Uterus (tissue), 4 donors: ENCODE measurements around the gene FAM240A. TPM values are rescaled to one million over a fixed set of nuclear protein-coding genes. Genes with fewer than 3 reads are reported as not detected.

Source experiments
- DNase-seq, 2 donors: peaks; one replicate each; pipeline ENCODE4 v3.0.0-alpha.2; 2019 to 2020
- H3K27ac ChIP-seq, 2 donors: fragments of 200-600 bp; sonication (generic); 1 replicate in 1 of 2; 2 replicates in 1 of 2; pipeline ENCODE4 v1.5.1; 2016 to 2018
- H3K27me3 ChIP-seq, 2 donors: fragments of 200-600 bp; sonication (generic); one replicate each; pipeline ENCODE4 v1.5.1; 2018 to 2019; ENCODE audit warnings: control low read depth in 1 of 2
- H3K36me3 ChIP-seq, 2 donors: fragments of 200-600 bp; sonication (generic); one replicate each; pipeline ENCODE4 v1.5.1; 2019; ENCODE audit warnings: control low read depth in 1 of 2
- H3K4me1 ChIP-seq, 2 donors: fragments of 200-600 bp; sonication (generic); one replicate each; pipeline ENCODE4 v1.5.1; 2018 to 2019; ENCODE audit warnings: control low read depth in 1 of 2
- H3K4me3 ChIP-seq, 2 donors: fragments of 200-600 bp; sonication (generic); 1 replicate in 1 of 2; 2 replicates in 1 of 2; pipeline ENCODE4 v1.5.1; 2018 to 2019; ENCODE audit warnings: mild to moderate bottlenecking in 1 of 2
- H3K9me3 ChIP-seq, 2 donors: fragments of 200-600 bp; sonication (generic); one replicate each; pipeline ENCODE4 v1.5.1; 2019; ENCODE audit warnings: control low read depth in 1 of 2
- POLR2A ChIP-seq, 2 donors: fragments of 450-650 bp; IDR thresholded peaks; one replicate each; pipeline ENCODE4 v1.6.1; 2016; ENCODE audit warnings: antibody characterized with exemption in 2 of 2, mild to moderate bottlenecking in 1 of 2, moderate library complexity in 1 of 2
- intact Hi-C: fragments of 100-400 bp; cut with DNase I; formaldehyde crosslinking; loops from one replicate; pipeline ENCODE4 v1.15.1; 2023; ENCODE audit warnings: low total_unique reads
- total RNA-seq, 4 donors: library from RNA; depleted of rRNA in 3 of 4; stranded (reverse); fragments of >200 nt in 3 of 4; gene quantifications; one replicate each; pipeline versions ENCODE4 v1.1.0 to v1.2.4, GENCODE V29; 2014 to 2023
- TF ChIP-seq, protein P1 (sequence below), 4 experiments: fragments of 200-600 bp in 2 of 4; fragments of 450-650 bp in 2 of 4; sonication (generic) in 2 of 4; IDR thresholded peaks; one replicate each; pipeline ENCODE4 v1.5.1; 2016 to 2019; ENCODE audit warnings: antibody characterized with exemption in 4 of 4, mild to moderate bottlenecking in 2 of 4, moderate library complexity in 1 of 4
- donor health status: DM: yes; HTN: yes; CAD: no.

The FAM240A gene
- total RNA-seq, 4 donors from 2014 or later = not detected

DNA sequence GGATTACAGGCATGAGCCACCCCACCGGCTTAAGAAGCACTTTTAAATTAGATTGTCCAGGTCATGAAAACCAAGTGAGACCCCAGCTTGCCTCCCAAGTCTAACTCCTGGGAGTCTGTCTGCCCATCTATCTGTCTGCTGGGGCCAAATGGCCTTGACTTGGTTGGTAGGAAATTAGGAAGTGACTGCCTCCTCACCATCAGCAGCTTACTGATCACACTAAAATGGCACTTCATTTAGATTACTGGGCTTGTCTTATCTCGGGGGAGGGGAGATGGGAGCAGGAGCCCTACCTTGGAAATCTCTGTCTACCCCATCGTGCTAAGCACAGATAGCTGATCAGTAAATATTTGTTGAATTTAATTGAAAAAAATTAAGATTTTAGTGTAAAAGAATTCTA is 40.6 kb upstream of the FAM240A start:
- no peaks in the 10 kb centered on the region for H3K9me3 ChIP-seq
- H3K36me3 ChIP-seq = no peaks in the 10 kb centered on the region
- H3K4me1 ChIP-seq = no peaks in the 10 kb centered on the region
- TF ChIP-seq, protein P1, sequence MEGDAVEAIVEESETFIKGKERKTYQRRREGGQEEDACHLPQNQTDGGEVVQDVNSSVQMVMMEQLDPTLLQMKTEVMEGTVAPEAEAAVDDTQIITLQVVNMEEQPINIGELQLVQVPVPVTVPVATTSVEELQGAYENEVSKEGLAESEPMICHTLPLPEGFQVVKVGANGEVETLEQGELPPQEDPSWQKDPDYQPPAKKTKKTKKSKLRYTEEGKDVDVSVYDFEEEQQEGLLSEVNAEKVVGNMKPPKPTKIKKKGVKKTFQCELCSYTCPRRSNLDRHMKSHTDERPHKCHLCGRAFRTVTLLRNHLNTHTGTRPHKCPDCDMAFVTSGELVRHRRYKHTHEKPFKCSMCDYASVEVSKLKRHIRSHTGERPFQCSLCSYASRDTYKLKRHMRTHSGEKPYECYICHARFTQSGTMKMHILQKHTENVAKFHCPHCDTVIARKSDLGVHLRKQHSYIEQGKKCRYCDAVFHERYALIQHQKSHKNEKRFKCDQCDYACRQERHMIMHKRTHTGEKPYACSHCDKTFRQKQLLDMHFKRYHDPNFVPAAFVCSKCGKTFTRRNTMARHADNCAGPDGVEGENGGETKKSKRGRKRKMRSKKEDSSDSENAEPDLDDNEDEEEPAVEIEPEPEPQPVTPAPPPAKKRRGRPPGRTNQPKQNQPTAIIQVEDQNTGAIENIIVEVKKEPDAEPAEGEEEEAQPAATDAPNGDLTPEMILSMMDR (IDR thresholded peaks at IDR 0.05) = no peak
- TF ChIP-seq POLR2A (IDR thresholded peaks at IDR 0.05) = no peak
- no peak overlapping the region for H3K27ac ChIP-seq
- H3K27me3 ChIP-seq = no peaks in the 10 kb centered on the region
- intact Hi-C loops = no loop called here
- H3K4me3 ChIP-seq = no peak overlapping the region
- no peak for DNase-seq

DNA sequence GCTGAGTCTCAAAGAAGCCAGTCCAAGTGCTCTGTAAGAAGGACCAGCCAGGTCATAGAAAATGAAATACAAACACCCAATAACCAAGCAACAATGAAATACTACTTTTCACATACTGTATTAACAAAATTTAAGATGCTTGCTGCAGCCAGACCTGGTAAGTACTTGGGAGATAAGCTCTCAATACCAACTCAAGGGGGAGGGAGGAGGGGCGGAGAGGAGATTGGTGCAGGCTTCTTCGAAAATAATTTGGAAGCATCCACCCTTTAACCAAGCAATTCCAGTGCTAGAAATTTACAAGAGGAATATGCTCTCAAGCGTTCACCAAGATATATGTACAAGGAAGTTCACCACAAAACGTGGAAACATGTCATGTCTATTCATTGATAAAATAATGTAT is 38.6 kb upstream of the FAM240A start:
- no peak overlapping the region for H3K27ac ChIP-seq
- H3K27me3 ChIP-seq = no peaks in the 10 kb centered on the region
- H3K4me1 ChIP-seq = no peaks in the 10 kb centered on the region
- H3K9me3 ChIP-seq = no peaks in the 10 kb centered on the region
- H3K36me3 ChIP-seq = no peaks in the 10 kb centered on the region
- no peak for DNase-seq
- no peak for TF ChIP-seq POLR2A (IDR thresholded peaks at IDR 0.05)
- TF ChIP-seq, protein P1 (IDR thresholded peaks at IDR 0.05) = no peak
- no peak overlapping the region for H3K4me3 ChIP-seq
- intact Hi-C loops = no loop called here

DNA sequence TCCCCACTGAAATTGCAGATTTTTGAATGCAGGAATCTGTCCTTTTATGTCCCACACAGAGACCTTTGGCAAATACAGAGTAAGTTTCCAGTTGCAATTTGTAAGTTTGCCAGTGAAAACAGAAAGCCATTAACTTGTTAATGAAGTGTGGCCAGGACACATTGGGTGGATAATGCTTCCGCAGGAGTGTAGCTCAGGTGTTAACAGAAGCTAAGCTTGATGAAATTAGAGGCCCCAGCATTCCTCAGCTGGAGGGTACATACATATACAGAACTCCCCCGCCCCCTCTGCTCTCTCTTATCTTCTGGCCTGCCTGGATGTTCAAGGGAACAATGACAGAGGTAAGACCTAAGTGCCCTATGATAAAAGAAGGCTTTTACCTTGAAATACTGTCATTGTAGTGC is 38.1 kb upstream of the FAM240A start:
- no peaks in the 10 kb centered on the region for H3K9me3 ChIP-seq
- H3K27me3 ChIP-seq = no peaks in the 10 kb centered on the region
- no peak overlapping the region for H3K4me3 ChIP-seq
- no peaks in the 10 kb centered on the region for H3K36me3 ChIP-seq
- DNase-seq = no peak
- intact Hi-C loops = no loop called here
- no peaks in the 10 kb centered on the region for H3K4me1 ChIP-seq
- no peak overlapping the region for H3K27ac ChIP-seq
- no peak for TF ChIP-seq POLR2A (IDR thresholded peaks at IDR 0.05)
- TF ChIP-seq, protein P1 (IDR thresholded peaks at IDR 0.05) = no peak

DNA sequence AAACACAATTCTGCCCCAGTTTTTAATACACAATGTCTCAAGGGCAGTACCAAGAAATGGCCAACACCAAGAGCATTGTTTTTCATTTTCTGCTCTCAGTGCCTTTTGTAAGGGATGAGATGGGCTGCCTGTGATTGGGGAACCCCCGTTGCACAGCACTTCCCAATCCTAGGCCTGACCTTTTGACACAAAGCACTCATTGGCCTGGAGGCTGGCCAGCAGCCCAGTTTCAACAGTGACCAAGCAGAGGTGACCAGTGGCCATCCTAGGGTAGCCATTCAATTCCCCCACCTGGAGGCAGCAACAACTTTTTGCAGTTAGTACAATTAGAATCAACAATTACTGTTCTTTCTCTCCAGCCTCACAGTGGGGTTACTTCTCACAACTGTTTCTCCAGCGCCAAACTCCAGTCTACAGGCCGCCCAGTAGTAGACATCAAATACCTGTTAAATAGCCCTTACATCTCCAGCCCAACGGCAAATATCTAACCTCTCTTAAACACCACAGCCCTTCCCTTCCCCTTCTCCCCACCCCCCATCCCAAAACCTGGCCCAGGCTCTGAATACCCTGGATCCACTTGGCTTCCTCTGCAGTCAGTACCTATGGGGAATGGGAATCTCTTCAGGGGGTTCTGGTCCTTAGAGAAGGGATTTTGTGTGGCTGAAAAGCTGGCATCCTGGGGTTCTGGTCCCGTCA is 37.3 kb upstream of the FAM240A start:
- Histone ChIP-seq H3K36me3 (no peaks in the 10 kb centered on the region), H3K27ac (no peak overlapping the region), H3K4me3 (no peak overlapping the region), H3K9me3 (no peaks in the 10 kb centered on the region), H3K27me3 (no peaks in the 10 kb centered on the region), H3K4me1 (no peaks in the 10 kb centered on the region)
- DNase-seq = no peak
- intact Hi-C loops = no loop called here
- TF ChIP-seq, protein P1 (IDR thresholded peaks at IDR 0.05) = no peak
- TF ChIP-seq POLR2A (IDR thresholded peaks at IDR 0.05) = no peak

GRCh38 chr3:46575577-46576222 is 36.6 kb upstream of the FAM240A start:
- H3K4me1 ChIP-seq = no peaks in the 10 kb centered on the region
- H3K36me3 ChIP-seq = no peaks in the 10 kb centered on the region
- no peaks in the 10 kb centered on the region for H3K27me3 ChIP-seq
- H3K4me3 ChIP-seq = no peak overlapping the region
- TF ChIP-seq POLR2A (IDR thresholded peaks at IDR 0.05) = no peak
- TF ChIP-seq, protein P1 (IDR thresholded peaks at IDR 0.05) = no peak
- no peaks in the 10 kb centered on the region for H3K9me3 ChIP-seq
- DNase-seq = no peak
- no peak overlapping the region for H3K27ac ChIP-seq
- intact Hi-C loops = no loop called here
